Psoas muscle (tissue), 7 donors: ENCODE results near the gene TMEM60. TPM values are rescaled to one million over a fixed set of nuclear protein-coding genes. Genes with fewer than 3 reads are reported as not detected.

ENCODE experiments used
- polyA plus RNA-seq, 3 donors: library from polyadenylated mRNA; stranded (reverse); fragments of 200-250 nt; gene quantifications; one replicate each; pipeline ENCODE4 v1.2.3, GENCODE V29; 2013
- total RNA-seq, 4 donors: library from RNA; stranded (reverse); fragmentation: NEBNext Ultra II Directional in 2 of 4; extraction: Animal tissue kit (Norgen Biotek cat#: 25700) in 2 of 4; gene quantifications; one replicate each; pipeline versions ENCODE4 v1.2.1 to v1.2.4, GENCODE V29; 2021 to 2023
- donor health status: healthy with polysubstance abuse.
- donor health status: DM: no; HTN: no; CAD: no; lungs with moderate emphysema.
- donor health status: Bipolar disorder and iron deficiency.
- donor health status: healthy.
- donor health status: DM: no; HTN: no; CAD: no.
- donor health status: DM: no; HTN: no; CAD: no.
- donor health status: DM: yes; HTN: yes; CAD: no.

The TMEM60 gene
- total and polyA plus RNA-seq, 7 donors, result 7.7 to 39.3 (median 13.8) TPM

Other genes with a start within 250 kb of the TMEM60 start
- 10 to 100 TPM in 1 of 4 donors, 1 to 10 TPM in 3; 7.5 to 10.1 (median 8.6) TPM for gene RSBN1L, start 102.0 kb downstream of the TMEM60 start, total RNA-seq
- 1 to 10 TPM; 2.0 to 7.8 (median 4.6) TPM for gene RSBN1L, start 102.0 kb downstream of the TMEM60 start, polyA plus RNA-seq
- 10 to 100 TPM; 48.2 to 88.7 (median 66.3) TPM for gene PHTF2, start 339 bp upstream of the TMEM60 start, total RNA-seq
- gene PHTF2, start 339 bp upstream of the TMEM60 start, polyA plus RNA-seq, result 100 to 1,000 TPM in 1 of 3 donors, 10 to 100 TPM in 2; 16.7 to 101 (median 42.3) TPM